Activated CD4-positive, alpha-beta T cell treated with anti-CD3 and anti-CD28 coated beads, Interleukin-2, amount 50 U/mL, for 1 hour (primary cell): ENCODE results near the gene LGALS3.
A peak's percentile ranks its signal among the peaks of the same experiment; 100 is the strongest.

Experiments
- DNase-seq: peaks from one replicate; pipeline ENCODE4 v3.0.0-alpha.2; 2020

Gene LGALS3

DNA sequence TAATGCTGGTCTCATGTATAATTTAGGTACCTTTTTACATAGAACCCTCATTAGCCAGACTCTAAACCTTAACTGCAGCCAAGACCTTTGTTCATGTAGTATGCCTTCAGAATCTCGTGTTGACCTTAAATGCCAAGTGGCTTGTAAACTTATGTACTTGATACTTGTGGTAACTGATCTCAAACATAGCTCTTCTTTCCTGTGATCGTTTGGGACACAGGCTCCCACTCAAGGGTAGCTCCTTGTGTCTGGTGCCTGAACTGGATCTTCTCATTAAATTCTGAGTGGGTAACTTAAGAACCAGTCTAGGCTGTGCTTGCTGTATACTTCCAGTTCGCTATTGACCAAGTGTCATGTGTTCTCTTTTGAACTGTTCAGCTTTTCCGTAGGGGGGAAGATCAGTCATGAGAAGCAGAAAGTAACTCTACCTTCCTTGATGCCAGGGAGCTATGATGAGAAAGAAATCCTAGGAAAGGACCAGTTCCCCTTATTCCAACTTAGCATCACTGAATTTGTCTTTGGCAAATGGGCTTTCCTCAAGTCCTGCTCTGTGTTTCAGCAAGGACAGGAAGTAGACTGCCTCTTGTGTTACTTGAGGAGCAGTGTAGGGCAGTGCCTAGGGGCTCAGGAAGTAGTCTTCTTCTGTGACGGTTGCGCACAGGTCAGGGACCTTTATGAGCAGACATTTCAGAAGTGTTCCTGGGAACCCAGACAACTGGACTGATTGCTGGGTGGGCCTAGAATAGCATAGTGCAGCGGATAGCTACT is 2.5 kb downstream of the LGALS3 start:
- no peak for DNase-seq

DNA sequence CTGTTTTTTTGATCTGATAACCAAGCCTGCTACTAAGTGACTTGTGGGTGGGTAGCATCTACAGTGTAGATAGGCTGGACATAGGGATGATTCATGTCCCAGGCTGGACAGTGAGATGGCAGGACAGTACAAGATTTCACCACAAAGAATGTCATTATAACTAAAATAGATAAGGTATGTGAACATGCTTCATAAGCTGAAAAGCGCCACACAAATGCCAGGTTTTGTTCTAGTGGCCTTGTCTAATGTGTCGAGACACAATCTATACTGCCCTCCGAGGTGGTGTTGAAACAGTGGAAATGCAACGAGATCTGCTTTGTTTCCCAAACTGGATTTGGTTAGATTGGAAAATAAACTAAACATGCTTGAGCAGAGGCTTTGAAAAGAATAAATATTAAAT is 4.4 kb downstream of the LGALS3 start:
- no peak for DNase-seq

DNA sequence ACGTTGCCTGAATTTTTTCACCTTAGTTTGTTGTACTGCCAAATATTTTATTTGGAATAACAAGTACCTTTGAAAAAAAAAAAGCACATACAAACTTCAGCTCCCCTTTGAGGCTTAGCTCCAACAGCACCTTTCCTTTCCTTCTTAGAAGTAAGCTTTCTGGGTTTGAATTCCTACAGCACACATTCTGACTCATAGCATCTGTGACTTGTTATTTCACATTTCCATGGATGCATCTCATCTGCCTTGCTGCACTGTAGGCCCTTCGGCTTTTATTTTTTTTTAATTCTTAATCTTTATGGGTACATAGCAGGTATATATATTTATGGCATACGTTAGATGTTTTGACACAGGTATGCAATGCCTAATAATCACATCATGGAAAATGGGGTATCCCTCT is 7.2 kb downstream of the LGALS3 start:
- DNase-seq: no peak

DNA sequence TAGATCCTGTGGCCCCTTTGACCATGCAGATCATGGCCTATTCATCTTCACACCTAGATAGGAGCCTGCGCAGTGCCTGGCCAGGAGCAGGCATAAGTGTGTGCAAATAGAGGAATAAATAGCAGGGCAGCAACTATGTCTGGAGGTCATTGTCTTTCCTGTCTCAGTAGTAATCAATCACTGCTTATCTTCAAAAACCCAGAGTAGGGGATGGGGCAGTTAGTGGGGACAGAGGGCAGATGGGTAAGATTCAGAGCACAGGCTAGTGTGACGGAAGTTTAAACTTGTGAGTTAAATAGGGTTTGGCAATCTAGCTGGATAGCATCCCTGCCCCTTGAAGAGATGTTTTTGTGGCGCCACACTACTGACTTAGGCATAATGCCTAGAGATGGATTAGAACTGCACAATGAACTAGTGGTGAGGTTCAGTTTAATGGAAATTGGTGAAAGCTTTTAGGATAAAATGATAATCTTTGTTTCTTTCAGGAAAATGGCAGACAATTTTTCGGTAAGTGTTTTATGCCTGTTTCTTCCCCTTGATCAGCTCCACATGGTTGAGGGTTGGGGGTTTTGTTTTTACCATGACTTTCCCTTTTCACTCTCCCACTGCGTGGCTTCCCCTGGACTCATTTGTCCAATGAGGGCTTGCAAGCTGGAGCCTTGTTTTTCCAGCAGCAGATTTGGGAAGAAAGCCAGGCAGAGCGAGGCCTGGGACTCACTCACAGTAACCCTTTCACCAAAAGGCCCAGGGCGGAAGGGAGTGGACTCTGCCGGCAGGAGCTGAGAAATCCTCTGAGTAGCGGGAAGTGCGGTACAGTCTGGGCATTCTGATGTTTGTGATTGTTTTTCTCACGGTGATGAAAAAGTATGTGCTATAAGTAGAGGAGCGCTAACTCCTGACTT is 8.1 kb downstream of the LGALS3 start:
- DNase-seq: no peak

DNA sequence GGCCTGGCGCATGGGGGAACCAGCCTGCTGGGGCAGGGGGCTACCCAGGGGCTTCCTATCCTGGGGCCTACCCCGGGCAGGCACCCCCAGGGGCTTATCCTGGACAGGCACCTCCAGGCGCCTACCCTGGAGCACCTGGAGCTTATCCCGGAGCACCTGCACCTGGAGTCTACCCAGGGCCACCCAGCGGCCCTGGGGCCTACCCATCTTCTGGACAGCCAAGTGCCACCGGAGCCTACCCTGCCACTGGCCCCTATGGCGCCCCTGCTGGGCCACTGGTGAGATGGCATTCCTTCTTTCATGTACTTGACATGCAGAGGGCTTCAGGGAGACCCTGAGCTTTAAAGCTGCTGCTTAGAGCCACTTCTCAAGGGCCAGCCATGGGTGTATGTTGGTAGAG is 9.0 kb downstream of the LGALS3 start:
- DNase-seq: no peak

DNA sequence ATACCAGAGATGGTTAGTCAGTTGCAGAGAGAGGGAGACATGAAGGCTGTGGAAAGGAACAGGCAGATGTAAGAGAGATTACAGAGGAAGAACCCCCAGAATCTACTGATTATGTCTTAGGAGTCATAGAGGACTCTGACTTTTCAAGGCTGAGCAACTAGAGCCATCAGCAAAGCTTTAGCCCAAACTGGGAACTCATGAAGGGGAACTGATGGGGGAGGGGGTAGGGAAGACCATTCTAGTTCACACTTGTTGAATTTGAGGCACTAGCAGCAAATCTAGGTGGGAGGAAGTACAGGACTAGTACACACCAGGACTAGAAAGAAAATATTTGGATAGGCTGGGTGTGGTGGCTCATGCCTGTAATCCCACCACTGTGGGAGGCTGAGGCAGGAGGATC is 10.1 kb downstream of the LGALS3 start:
- DNase-seq: no peak

DNA sequence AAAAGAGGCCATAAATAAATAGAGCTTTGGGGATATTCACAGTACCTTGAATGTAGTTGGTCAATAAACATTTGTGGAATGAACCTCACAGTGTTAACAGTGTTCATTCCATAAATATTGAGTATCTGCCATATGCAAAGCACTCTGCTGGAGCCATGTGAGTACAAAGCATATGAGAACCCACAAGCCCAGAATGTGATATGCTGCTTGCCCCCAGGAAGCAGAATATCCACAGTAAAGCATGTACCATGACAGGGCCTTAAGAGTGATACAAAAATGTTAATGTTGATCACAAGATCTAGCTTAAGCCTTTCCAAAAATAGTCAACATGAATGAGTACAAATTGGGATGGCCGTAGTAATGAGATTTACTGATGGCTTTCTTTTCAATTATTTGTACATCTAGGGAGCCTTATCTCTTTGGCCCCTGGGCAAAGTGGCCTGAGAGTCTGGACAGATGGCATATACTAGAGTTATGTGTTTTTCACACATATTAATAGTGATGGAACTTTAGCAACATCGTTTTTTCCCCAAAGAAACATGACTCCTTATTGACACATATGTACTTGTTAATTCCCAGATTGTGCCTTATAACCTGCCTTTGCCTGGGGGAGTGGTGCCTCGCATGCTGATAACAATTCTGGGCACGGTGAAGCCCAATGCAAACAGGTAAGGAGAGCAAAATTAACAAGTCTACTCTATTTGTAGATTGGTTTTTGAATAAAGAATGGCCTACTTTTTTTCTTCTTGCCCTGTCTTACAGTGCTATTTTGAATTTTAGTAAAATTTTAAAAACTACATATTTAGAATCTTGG is 10.9 kb downstream of the LGALS3 start:
- DNase-seq: no peak

DNA sequence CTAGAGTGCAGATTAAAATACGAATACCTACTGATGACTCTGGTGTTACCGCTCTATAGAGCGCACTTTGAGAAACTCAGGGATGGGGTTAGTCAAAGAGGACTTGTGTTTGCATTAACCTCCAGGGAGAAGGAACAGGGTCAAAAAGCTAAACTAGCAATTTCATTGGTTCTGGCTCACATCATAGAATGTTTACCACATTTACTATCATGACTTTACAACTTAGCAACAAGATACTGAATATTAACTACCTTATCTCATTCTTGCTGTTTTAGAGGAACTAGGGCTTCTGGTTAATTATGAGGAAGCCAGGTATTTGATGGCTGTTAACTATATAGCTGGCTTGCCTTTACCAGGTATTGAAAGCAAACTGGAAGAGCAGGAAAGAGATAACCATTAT is 12.8 kb downstream of the LGALS3 start:
- no peak for DNase-seq

DNA sequence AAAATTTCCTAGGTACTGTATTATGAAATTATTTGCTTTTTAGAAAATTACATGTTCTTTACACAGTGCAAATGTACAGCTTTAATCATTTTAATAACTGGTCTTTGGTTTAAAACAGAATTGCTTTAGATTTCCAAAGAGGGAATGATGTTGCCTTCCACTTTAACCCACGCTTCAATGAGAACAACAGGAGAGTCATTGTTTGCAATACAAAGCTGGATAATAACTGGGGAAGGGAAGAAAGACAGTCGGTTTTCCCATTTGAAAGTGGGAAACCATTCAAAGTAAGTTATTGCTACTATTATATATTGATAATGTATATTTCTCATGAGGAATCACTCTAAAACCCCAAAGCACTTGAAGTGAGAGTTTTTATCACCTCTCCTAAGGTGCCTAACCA is 13.4 kb downstream of the LGALS3 start:
- DNase-seq: no peak

DNA sequence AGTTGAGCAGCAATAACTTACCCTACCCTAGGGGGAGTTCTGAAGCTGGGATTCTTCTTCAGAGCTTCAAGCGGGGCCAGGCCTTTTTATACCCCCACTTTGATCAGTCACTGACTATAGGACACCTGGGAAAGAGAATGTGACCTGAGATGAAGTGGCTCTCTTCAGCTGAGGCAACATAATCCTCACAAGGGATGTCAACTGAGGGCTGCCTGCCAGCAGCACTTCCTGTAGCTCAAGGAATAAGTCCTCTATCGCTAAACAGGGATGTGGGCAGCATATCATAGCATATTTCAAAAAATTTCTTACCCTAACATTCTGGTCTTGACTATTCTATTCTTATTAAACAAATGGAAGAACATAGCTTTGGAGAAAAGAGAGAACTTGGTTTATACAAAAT is 17.4 kb downstream of the LGALS3 start:
- DNase-seq: no peak

DNA sequence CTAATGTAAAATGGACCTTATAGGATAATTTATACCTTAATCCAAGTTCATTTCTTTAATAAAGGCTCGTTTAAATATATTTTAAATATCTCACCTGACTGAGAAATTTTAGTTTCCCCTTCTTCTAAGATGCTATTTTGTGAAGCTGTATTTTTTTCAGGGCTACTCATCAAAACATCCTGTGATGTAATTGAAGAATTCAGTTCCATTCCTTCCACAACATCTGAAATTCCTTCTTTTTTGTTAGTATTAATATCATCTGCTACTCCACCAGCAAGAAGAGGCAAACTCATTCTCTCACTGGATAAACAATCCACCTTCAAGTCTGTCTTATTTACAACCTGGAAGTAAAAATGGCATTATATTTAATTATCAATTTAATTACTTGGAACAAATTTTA is 22.5 kb downstream of the LGALS3 start:
- DNase-seq: no peak

DNA sequence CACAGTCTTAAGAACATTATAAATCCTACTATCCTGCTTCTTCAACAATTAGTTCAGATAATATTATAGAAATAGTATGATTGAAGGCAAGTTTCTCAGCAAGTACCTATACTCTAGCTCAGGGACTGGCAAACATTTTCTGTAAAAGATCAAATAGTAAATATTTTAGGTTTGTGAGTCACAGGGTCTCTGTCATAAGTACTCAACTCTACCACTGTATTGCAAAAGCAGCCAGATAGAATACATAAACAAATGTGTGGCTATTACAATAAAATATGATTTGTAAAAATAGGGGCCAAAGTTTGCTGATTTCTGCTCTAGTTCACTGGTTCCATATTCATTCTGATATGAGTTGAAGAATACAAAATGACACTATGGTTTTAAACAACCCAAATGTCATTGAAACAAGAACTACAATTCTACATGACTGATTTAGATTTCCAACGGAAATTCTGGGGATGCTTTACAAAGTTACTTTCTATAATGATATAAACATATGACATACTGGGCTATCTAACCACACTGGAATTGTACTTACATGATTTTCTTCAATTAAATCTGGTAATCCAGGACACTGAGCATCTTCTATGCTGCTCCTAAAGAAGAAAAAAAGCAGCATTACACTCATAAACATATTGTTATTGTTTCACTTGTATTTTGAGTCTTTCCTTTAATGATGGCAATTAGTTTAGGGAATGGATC is 23.2 kb downstream of the LGALS3 start:
- DNase-seq: no peak

DNA sequence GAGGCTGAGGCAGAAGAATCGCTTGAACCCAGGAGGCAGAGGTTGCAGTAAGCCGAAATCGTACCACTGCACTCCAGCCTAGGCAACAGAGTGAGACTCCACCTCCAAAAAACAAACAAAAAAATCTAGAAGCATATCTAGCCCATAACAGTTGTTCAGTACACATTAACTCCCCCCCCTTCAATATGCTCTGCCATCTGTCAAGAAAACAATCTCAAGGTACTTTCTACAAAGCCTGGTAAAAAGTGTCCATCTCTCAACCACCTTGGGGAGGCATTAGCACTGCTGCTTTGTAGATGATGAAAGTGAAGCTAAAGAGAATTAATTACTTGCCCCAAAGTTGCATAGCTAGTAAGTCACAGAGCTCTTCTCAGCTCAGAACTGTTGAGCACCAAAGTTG is 24.9 kb downstream of the LGALS3 start:
- DNase-seq: no peak

DNA sequence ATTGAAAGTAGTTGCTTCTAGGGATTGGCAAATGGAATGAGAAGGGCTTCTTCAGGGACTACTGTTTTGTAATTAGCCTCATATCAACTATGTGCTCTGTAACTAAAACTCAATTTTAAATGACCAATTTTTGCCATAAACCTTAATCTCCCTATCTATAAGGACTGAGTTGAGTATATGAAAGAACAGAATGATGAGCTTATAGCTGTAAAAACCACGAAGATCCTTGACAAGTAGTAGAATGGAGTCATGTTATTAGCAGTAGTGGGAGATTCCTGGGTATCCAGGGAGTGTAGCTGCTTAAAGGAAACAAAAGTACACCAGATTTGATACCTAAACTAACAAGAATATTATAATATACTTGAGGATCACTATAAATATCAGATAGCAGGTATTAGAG is 28.0 kb downstream of the LGALS3 start:
- DNase-seq: no peak

DNA sequence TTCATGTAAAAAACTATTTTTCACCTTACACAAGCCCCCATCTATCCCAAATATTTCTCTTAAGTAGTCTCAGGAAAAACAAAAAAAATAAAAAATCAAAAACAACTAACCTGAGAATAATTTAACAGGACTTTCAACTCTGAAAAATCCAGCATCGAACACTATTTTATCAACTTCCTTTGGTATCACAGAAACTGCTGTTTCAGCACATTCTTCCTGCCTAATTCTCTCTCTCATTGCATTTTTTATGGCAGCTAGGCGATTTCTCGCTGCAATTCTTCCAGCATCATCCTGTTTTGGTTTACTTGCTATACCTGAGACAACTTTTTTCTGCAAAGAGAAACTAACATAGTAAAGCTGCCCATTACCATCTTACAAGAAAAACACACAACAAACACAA is 29.4 kb downstream of the LGALS3 start:
- no peak for DNase-seq

DNA sequence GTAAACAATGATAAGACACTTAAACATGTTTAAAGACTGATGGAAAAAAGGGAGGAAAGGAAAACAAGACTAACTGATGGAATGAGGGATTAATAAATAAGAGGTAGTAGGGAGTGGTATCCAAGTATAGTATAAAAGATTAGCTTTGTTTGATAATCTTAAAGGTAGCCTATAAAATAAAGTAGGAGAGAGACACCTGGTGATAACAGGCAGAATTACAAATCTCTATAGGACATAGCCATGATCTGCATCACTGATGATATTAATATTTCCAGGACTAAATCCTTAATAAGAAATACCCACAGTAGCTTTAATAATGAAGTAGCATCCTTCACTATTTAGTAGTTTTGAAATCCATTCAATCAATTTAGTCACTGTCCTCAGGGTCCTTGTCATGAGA is 31.9 kb downstream of the LGALS3 start:
- DNase-seq: no peak

DNA sequence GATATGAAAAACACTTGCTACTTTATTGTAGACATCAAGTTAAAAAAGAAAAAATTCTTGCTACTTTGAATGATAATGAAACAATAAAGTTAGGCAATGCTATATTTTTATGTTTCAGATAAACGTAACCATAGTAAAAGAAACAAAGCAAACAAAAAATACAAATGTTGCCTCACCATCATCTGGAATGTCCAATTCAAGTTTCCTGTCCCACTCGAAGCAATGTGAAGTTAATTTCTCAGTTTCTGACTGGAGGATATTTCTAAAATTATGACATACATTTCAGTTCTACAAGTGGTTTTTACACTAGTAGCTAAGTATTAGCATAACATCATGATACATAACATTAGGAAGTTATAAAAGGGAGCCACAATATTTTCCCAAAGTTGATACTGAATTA is 41.5 kb downstream of the LGALS3 start:
- DNase-seq: no peak

DNA sequence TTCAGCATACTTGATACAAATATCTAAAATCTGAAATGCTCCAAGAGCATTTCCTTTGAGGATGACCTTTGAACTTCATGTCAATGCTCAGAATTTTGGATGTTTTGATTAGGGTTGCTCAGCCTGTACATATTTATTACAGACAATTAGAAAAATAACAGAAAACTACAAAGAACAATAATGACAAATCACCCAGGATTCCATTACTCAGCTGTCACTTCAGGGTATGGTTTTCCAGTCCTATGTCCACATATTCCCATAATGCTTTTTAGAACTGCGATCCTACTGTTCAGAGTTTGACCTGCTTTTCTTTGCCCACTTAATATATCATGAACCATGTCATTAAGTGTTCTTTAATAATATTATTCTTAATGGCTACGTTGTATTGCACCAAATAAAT is 51.0 kb downstream of the LGALS3 start:
- DNase-seq: no peak

DNA sequence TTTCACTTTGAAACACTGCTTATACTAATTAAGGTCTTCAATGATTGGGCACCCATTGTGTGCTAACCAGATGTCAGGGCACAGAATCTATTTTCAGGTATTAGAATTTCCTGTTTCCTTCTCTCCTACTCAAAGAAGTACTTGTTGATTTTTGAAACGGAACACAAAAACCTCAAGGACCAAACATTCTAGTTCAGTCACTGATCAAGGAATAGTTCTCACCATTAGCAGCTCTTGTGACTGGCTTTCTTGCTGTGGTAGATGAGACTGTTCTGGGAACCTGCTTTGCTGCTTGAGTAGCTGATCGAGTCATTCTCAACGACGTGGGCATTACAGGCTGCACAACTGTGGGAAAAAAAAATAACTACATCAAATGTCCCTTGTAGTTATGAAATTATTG is 51.4 kb downstream of the LGALS3 start:
- no peak for DNase-seq

DNA sequence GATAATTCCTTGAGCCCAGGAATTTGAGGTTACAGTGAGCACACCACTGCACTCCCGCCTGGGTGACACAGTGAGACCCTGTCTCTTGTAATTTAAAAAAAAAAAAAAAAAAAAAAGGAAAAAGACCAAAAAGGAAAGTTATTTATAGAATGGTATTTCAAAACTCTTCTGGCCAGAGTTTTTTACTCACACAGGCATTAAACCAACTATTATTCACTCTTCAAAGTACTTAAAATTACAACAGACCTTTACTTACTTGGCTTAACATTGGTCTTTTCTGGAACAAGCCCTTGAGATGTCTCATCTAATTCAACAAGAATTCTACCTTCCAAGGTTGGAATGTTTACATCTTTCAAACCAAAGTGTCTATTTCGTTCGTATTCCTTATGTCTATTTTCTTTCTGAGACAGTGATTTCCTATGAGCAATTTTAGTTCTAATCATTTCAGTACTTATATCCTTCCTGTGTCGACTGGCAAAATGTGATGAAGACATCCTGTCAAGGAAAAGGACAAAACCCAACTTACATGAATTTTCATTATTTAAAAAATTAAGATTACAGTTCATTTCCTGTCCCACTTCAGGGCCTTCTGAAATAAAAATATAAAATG is 59.7 kb downstream of the LGALS3 start:
- DNase-seq: no peak

DNA sequence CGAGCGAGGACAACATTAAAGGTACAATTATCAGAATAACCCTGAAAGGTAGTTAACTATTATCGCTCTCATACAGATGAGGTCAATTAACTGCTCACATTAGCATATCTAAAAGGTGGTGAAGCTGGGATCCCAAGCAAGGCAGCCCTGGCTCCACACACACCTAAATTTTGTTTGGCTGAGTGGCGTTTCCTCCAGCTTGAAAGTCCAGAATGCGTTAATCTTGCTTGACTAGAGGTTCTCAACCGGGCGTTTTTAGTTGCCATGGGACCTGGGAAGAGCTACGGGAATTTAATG is 61.8 kb downstream of the LGALS3 start:
- no peak for DNase-seq

DNA sequence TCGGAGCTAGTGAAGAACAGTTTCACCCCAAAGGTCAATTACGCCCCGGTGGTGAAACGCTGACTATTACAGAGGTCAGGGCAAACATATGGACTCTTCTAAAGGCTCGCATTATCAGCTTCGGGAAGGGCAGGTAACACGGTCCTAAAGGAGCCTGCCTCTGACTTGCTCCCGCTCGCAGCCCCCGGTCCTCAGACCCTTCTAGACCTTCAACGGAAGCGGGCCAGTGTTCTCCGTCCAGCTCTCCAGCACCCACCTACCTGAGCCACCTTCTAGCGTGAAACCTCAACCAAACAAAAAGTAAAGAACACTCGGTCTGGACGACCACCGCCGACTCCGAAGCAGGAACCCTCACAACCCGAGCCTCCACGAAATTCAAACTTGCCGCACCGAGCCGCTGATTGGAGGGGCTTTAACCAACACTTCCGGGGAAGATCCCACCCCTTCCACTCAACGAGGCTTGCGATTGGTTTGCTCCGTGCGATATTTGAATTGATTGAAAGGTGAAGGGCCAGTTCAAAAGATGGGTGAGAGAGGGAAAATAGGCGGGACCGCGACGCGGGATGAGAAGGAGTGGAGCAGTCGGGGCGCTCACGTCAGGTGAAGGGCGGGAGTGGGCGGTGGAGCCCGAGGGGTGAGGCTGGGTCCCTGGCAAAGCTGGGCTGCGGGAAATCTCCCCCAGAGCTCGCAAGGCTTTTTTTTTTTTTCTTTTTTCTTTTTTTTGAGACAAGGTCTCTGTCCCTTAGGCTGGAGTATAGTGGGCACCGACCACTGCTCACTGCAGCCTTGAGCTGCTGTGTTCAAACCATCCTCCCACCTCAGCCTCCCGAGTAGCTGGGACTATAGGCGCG is 62.4 kb downstream of the LGALS3 start, which contains the start of gene DLGAP5:
TSS of gene DLGAP5 (minus strand) at position 383 of the 851 bp plus-strand sequence. CDS start 2,406 bp downstream, outside the sequence.
- DNase-seq: peak; percentile 80
